Right lobe of liver (tissue), 6 donors: Measurements from ENCODE around the gene DOCK7. TPM values are rescaled to one million over a fixed set of nuclear protein-coding genes. Genes with fewer than 3 reads are reported as not detected.

Experiments used
- ATAC-seq, 4 donors: fragments of 200-7000 bp; cut with Tn5 transposase; one replicate each; pipeline ENCODE4 v1.9.1; 2020; ENCODE audit warnings: mild to moderate bottlenecking in 4 of 4, moderate library complexity in 4 of 4
- DNase-seq, 3 donors: peaks; one replicate each; pipeline ENCODE4 v3.0.0-alpha.2; 2020
- H3K27ac ChIP-seq, 3 donors: fragments of 200-600 bp; one replicate each; pipeline ENCODE4 v1.8.0; 2022
- H3K27me3 ChIP-seq, 2 donors: fragments of 200-600 bp; one replicate each; pipeline ENCODE4 v1.8.0; 2022
- H3K36me3 ChIP-seq, 4 donors: fragments of 200-600 bp; sonication (generic) in 1 of 4; one replicate each; pipeline versions ENCODE4 v1.5.1 to v1.8.0; 2017 to 2022; ENCODE audit warnings: control low read depth in 1 of 4
- H3K4me1 ChIP-seq, 4 donors: fragments of 200-600 bp; sonication (generic) in 1 of 4; one replicate each; pipeline versions ENCODE4 v1.5.1 to v1.8.0; 2017 to 2022; ENCODE audit warnings: control low read depth in 1 of 4
- H3K4me3 ChIP-seq, 3 donors: fragments of 200-600 bp; one replicate each; pipeline ENCODE4 v1.8.0; 2022
- H3K9me3 ChIP-seq, 4 donors: fragments of 200-600 bp; sonication (generic) in 1 of 4; one replicate each; pipeline versions ENCODE4 v1.5.1 to v1.8.0; 2017 to 2022; ENCODE audit warnings: control low read depth in 1 of 4
- POLR2A ChIP-seq: fragments of 450-650 bp; IDR thresholded peaks from one replicate; pipeline ENCODE4 v1.6.1; 2017; ENCODE audit warnings: antibody characterized with exemption, mild to moderate bottlenecking
- WGBS: methylation state at CpG from one replicate; pipeline ENCODE4 v1.1.6; 2018; ENCODE audit warnings: low coverage, low lambda C conversion rate; ENCODE audit not compliant: insufficient coverage; ENCODE audit errors: missing lambda C conversion rate; 5-methylcytosine and 5-hydroxymethylcytosine counted together
- intact Hi-C, 2 donors: fragments of 100-400 bp; cut with DNase I; formaldehyde crosslinking; loops; one replicate each; pipeline versions ENCODE4 v1.11.2 to v1.14.1; 2022
- total RNA-seq, 6 experiments: library from RNA; depleted of rRNA in 2 of 6; stranded (reverse); fragments of >200 nt in 2 of 6; fragmentation: NEBNext Ultra II Directional in 3 of 6; extraction: Animal tissue kit (Norgen Biotek cat#: 25700) in 3 of 6; gene quantifications; one replicate each; pipeline versions ENCODE4 v1.1.0 to v1.2.4, GENCODE V29; 2016 to 2023
- TF ChIP-seq, protein P1 (sequence below), 4 donors: fragments of 200-600 bp in 3 of 4; fragments of 450-650 bp in 1 of 4; IDR thresholded peaks; one replicate each; pipeline versions ENCODE4 v1.5.1 to v1.8.0; 2016 to 2022; ENCODE audit warnings: antibody characterized with exemption in 4 of 4, mild to moderate bottlenecking in 2 of 4
- donor health status: DM: no; HTN: yes; CAD: no.
- donor health status: DM: no; HTN: no; CAD: no.
- donor health status: DM: no; HTN: no; CAD: no.
- donor health status: DM: no; HTN: yes; CAD: no.
- donor health status: DM: no; HTN: yes; CAD: no.

The DOCK7 gene
- total RNA-seq, 6 experiments from 2014 or later: 14.1 to 28.4 (median 20.1) TPM

DNA sequence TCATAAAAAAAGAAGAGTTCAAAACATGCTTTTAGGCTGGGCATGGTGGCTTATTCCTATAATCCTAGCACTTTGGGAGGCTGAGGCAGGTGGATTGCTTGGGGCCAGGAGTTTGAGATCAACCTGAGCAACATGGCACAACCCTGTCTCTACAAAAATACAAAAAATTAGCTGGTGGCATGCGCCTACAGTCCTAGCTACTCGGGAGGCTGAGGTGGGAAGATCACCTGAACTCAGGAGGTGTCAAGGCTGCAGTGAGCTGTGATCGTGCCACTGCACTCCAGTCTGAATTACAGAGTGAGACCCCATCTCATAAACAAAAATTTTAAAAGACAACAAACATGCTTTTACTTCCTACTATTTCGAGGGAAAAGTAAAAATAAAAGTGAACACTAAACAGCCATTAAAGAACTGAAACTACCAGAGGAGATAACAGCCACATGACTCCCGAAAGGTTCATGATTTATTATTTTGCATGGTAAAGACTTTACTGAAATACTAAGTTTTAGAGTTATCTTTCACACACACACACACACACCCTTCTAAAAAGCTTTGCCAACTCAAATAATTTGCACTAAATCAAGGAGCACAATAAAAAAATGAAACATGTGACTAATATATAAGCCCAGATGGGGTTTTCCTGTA is 203.2 kb downstream of the DOCK7 start:
- DNase-seq: no peak
- Histone ChIP-seq H3K27me3 (no peaks in the 10 kb centered on the region), H3K4me1 (no peaks in the 10 kb centered on the region), H3K36me3 (peaks cover 0 to 3% (median 0%) of the 10 kb centered on the region in 4 donors), H3K27ac (no peak overlapping the region), H3K9me3 (no peaks in the 10 kb centered on the region), H3K4me3 (no peak overlapping the region)
- intact Hi-C loops: no loop called here
- no peak for ATAC-seq
- 55% methylated on average over 4 of the region's 5 CpGs for WGBS
- TF ChIP-seq, protein P1, sequence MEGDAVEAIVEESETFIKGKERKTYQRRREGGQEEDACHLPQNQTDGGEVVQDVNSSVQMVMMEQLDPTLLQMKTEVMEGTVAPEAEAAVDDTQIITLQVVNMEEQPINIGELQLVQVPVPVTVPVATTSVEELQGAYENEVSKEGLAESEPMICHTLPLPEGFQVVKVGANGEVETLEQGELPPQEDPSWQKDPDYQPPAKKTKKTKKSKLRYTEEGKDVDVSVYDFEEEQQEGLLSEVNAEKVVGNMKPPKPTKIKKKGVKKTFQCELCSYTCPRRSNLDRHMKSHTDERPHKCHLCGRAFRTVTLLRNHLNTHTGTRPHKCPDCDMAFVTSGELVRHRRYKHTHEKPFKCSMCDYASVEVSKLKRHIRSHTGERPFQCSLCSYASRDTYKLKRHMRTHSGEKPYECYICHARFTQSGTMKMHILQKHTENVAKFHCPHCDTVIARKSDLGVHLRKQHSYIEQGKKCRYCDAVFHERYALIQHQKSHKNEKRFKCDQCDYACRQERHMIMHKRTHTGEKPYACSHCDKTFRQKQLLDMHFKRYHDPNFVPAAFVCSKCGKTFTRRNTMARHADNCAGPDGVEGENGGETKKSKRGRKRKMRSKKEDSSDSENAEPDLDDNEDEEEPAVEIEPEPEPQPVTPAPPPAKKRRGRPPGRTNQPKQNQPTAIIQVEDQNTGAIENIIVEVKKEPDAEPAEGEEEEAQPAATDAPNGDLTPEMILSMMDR (IDR thresholded peaks at IDR 0.05): no peak
- no peak for TF ChIP-seq POLR2A

DNA sequence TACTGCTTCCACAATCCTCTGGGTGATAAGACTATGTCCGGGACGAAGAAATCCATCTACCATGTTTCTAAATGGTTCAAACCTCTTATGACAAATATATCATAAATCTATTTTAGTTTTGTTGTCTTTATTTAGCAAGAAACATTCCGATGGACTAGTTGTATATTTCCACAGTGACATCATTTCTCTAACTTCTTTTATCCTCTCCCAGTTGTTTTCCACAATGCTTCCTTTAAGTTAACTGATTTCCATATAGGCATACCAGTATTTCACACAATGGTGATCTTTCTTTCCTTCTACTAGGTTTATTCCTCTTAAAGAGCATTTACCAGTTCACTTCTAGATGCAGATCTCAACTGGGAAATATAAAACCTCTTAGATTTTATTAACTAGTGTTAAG is 206.5 kb downstream of the DOCK7 start:
- Histone ChIP-seq H3K27ac (no peak overlapping the region), H3K4me1 (no peaks in the 10 kb centered on the region), H3K9me3 (no peaks in the 10 kb centered on the region), H3K36me3 (peaks cover 0 to 4% (median 0%) of the 10 kb centered on the region in 4 donors), H3K27me3 (no peaks in the 10 kb centered on the region), H3K4me3 (no peak overlapping the region)
- DNase-seq: no peak
- intact Hi-C loops: no loop called here
- ATAC-seq: no peak
- WGBS: 93% methylated on average over 3 of the region's 3 CpGs
- TF ChIP-seq, protein P1 (IDR thresholded peaks at IDR 0.05): no peak
- no peak for TF ChIP-seq POLR2A

DNA sequence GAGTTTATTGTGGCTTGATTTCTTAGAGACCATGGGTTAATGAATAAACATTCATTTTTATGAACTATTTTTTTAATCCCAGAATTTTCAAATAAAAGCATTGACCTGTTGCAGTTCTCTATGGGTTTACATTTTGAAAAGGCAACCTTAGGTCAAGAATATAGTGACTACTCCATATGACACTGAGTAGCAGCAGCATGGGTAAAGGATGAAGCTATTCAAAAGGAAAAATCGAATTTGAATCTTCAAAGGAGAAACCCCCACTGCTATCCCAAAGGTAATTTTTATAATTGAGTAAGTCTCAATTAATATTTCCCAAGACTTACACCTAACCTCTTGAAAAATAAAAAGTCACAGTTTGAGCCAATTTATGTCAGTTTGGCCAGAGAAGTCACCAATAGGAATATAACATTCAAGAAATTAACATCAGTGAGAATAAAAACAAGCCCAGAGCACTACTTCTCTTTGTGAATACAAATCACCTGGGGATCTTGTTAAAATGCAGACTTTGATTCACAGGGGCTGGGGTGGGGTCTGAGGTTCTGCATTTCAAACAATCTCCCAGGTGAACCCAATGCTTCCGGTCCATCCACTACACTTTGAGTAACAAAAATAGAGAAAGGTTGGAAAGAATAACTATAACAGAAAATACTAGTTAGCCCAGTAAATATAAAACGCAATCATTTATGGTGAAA is 211.5 kb downstream of the DOCK7 start:
- H3K4me3 ChIP-seq: no peak overlapping the region
- no peaks in the 10 kb centered on the region for H3K9me3 ChIP-seq
- intact Hi-C loops: no loop called here
- H3K4me1 ChIP-seq: no peaks in the 10 kb centered on the region
- H3K27ac ChIP-seq: no peak overlapping the region
- no peak for ATAC-seq
- H3K27me3 ChIP-seq: no peaks in the 10 kb centered on the region
- peaks cover 0 to 26% (median 2%) of the 10 kb centered on the region in 4 donors for H3K36me3 ChIP-seq
- 89% methylated on average over 3 of the region's 3 CpGs for WGBS
- no peak for DNase-seq
- TF ChIP-seq, protein P1 (IDR thresholded peaks at IDR 0.05): peak in 1 of 4 donors; percentile 5
- TF ChIP-seq POLR2A: no peak

GRCh38 chr1:62467092-62467491 is 221.1 kb downstream of the DOCK7 start:
- Histone ChIP-seq H3K4me3 (no peak overlapping the region), H3K27me3 (no peaks in the 10 kb centered on the region), H3K9me3 (no peaks in the 10 kb centered on the region), H3K4me1 (no peaks in the 10 kb centered on the region), H3K27ac (no peak overlapping the region), H3K36me3 (peaks cover 0 to 12% (median 5%) of the 10 kb centered on the region in 4 donors)
- TF ChIP-seq, protein P1 (IDR thresholded peaks at IDR 0.05): no peak
- no peak for TF ChIP-seq POLR2A
- intact Hi-C loops: no loop called here
- DNase-seq (no peak), ATAC-seq (no peak)
